MCF 10A (cell line): Measurements from ENCODE around the gene TTF1. TPM values are rescaled to one million over a fixed set of nuclear protein-coding genes. Genes with fewer than 3 reads are reported as not detected.
"Not testable (repeated sequence)": the region's sequence is repeated elsewhere in the genome, so short reads cannot be mapped to it uniquely, and the experiment has no call there.

ENCODE experiments used
- BruUV-seq: library from RNA; stranded (reverse); fragments of 400-500 nt; replicated peaks from 2 replicates; lab custom pipeline; 2021; lab: Mats Ljungman, UMichigan
- CTCF ChIA-PET: fragments of 300-600 bp; sonication (Branson Sonifier 250); formaldehyde crosslinking; extraction: SDS; loops from one replicate; lab custom pipeline; 2021; ENCODE audit warnings: antibody characterized with exemption, inconsistent platforms; lab: Yijun Ruan, JAX
- POLR2A ChIA-PET: fragments of 300-600, 350-650 bp; sonication (Branson Sonifier 250); formaldehyde crosslinking; extraction: SDS; loops from one replicate; lab custom pipeline; 2020; ENCODE audit warnings: antibody characterized with exemption, inconsistent platforms; lab: Yijun Ruan, JAX
- DNase-seq: peaks from one replicate; pipeline ENCODE4 v3.0.0-alpha.2; 2018; ENCODE audit not compliant: unreplicated experiment
- H3K27ac Mint-ChIP-seq: one replicate; pipeline ENCODE4 v1.8.0; 2022; ENCODE audit warnings: mild to moderate bottlenecking, low read depth, mixed read lengths; ENCODE audit not compliant: unreplicated experiment
- H3K27me3 Mint-ChIP-seq: one replicate; pipeline ENCODE4 v1.8.0; 2022; ENCODE audit warnings: mixed read lengths; ENCODE audit not compliant: insufficient read depth, unreplicated experiment
- H3K36me3 Mint-ChIP-seq: one replicate; pipeline ENCODE4 v1.8.0; 2022; ENCODE audit warnings: mild to moderate bottlenecking, moderate library complexity, mixed read lengths; ENCODE audit not compliant: insufficient read depth, unreplicated experiment
- H3K4me1 Mint-ChIP-seq: one replicate; pipeline ENCODE4 v1.8.0; 2022; ENCODE audit warnings: mixed read lengths; ENCODE audit not compliant: insufficient read depth, unreplicated experiment
- H3K4me3 Mint-ChIP-seq: one replicate; pipeline ENCODE4 v1.8.0; 2022; ENCODE audit warnings: mild to moderate bottlenecking, moderate library complexity, mixed read lengths; ENCODE audit not compliant: unreplicated experiment
- H3K9me3 Mint-ChIP-seq: one replicate; pipeline ENCODE4 v1.8.0; 2022; ENCODE audit warnings: mixed read lengths; ENCODE audit not compliant: unreplicated experiment
- intact Hi-C: fragments of 100-400 bp; cut with micrococcal nuclease; formaldehyde crosslinking; loops from 2 replicates; pipeline ENCODE4 v1.14.1; 2022
- total RNA-seq: library from RNA; stranded (reverse); gene quantifications from 2 replicates; pipeline ENCODE4 v1.2.3, GENCODE V29; 2022
- TF ChIP-seq, protein P1 (sequence below): fragments of 200-600 bp; IDR thresholded peaks from one replicate; pipeline ENCODE4 v1.8.0; 2022; ENCODE audit warnings: antibody characterized with exemption, mild to moderate bottlenecking; ENCODE audit not compliant: unreplicated experiment

The TTF1 gene
- total RNA-seq, 1 experiment from 2014 or later: 9.7 TPM

DNA sequence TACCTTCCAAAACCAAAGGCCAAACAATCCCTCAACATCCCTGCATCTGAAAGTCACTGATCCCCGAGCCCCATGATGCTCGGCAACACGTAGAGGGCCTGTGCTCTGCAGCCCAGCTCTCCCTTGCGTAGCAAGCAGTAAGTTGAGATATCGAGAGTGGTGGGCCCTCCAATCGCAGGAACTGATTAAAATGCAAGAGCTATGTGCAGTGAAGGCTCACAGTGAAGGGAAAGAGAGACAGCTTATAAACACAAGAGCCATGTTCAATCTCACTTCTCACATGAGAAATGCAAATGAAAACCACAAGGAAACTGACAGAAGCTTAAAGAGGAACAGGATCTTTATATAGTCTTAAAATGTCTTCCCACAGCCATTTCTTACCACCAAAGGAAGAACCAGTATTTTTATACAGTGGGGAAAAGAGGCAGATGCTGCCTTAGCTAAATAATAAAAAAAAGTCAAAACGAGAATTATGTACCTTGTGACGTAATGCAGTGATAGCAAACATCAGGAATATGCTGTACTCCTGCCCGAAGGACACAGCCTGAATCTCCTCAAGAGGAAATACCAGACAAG, 24.6 kb downstream of the TTF1 start:
- BruUV-seq: no TSS peak
- ChIA-PET POLR2A (no interaction called here), CTCF (no interaction called here)
- TF ChIP-seq, protein P1, sequence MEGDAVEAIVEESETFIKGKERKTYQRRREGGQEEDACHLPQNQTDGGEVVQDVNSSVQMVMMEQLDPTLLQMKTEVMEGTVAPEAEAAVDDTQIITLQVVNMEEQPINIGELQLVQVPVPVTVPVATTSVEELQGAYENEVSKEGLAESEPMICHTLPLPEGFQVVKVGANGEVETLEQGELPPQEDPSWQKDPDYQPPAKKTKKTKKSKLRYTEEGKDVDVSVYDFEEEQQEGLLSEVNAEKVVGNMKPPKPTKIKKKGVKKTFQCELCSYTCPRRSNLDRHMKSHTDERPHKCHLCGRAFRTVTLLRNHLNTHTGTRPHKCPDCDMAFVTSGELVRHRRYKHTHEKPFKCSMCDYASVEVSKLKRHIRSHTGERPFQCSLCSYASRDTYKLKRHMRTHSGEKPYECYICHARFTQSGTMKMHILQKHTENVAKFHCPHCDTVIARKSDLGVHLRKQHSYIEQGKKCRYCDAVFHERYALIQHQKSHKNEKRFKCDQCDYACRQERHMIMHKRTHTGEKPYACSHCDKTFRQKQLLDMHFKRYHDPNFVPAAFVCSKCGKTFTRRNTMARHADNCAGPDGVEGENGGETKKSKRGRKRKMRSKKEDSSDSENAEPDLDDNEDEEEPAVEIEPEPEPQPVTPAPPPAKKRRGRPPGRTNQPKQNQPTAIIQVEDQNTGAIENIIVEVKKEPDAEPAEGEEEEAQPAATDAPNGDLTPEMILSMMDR: no peak
- Mint-ChIP-seq H3K9me3 (no peaks in the 10 kb centered on the region), H3K36me3 (peaks cover 57% of the 10 kb centered on the region), H3K27me3 (no peaks in the 10 kb centered on the region), H3K4me3 (no peak overlapping the region), H3K27ac (no peak overlapping the region), H3K4me1 (no peaks in the 10 kb centered on the region)
- intact Hi-C loops: no loop called here
- no peak for DNase-seq

DNA sequence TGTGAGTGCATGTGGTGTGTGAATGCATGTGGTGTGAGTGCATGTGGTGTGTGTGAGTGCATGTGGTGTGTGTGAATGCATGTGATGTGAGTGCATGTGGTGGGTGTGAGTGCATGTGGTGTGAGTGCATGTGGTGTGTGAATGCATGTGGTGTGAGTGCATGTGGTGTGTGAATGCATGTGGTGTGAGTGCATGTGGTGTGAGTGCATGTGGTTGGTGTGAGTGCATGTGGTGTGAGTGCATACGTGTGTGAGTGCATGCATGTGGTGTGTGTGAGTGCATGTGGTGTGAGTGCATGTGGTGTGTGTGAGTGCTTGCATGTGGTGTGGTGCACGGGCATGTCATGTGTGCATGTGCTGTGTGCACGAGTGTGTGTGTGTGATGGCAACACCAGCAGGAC, 28.2 kb downstream of the TTF1 start:
- POLR2A ChIA-PET, BruUV-seq, H3K4me1 Mint-ChIP-seq, H3K9me3 Mint-ChIP-seq, CTCF ChIA-PET, DNase-seq, H3K27me3 Mint-ChIP-seq, intact Hi-C loops, H3K27ac Mint-ChIP-seq, H3K4me3 Mint-ChIP-seq: not testable (repeated sequence)
- H3K36me3 Mint-ChIP-seq: peaks cover 46% of the 10 kb centered on the region

DNA sequence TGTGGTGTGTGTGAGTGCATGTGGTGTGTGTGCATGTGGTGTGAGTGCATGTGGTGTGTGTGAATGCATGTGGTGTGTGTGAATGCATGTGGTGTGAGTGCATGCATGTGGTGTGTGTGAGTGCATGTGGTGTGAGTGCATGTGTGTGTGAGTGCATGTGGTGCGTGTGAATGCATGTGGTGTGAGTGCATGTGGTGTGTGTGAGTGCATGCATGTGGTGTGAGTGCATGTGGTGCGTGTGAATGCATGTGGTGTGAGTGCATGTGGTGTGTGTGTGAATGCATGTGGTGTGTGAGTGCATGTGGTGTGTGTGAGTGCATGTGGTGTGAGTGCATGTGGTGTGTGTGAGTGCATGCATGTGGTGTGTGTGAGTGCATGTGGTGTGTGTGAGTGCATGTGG, 28.9 kb downstream of the TTF1 start:
- intact Hi-C loops, H3K4me1 Mint-ChIP-seq, H3K9me3 Mint-ChIP-seq, H3K27me3 Mint-ChIP-seq, DNase-seq, BruUV-seq, POLR2A ChIA-PET, CTCF ChIA-PET, H3K4me3 Mint-ChIP-seq, H3K27ac Mint-ChIP-seq: not testable (repeated sequence)
- H3K36me3 Mint-ChIP-seq: peaks cover 42% of the 10 kb centered on the region

DNA sequence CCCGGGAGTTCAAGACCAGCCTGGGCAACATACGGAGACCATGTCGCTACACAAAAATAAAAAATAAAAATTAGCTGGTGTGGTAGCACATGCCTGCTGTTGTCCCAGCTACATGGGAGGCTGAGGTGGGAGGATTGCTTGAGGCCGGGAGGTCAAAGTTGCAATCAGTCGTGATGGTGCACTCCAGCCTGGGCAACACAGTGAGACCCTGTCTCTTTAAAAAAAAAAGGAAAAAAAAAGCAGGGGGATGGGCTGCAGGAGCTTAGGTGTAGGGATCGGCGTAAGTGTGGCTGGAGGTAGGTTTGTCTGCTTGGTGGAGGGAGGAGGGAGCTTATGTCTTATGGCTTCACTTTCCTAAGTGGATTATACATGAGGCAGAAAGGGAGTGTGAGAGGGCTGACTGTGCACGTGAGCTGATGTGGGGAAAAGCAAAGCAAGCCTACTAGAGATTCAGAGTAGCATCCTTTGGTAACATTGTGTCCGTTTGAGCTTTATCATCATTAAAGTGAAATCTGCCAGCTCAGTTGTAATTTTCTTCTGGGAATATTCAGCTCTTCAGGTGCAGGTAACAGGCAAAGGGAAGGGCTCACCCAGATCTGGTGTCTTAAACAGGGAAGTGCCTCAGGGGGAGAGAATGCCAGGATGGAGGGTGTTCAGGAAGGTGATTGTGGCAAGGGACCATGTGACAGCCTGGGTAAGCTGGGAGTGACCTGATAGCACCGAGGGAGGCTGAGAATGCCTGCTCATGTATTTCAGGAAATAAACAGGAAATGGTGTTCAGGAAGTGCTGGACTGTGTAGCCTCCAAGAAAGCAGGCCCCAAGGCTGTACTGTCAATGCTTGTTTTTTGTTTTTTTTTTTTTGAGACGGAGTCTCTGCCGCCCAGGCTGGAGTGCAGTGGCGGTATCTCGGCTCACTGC, 34.2 kb downstream of the TTF1 start:
- intact Hi-C loops: no loop called here
- peak; percentile 15 for DNase-seq
- H3K27me3 Mint-ChIP-seq: no peaks in the 10 kb centered on the region
- H3K9me3 Mint-ChIP-seq: no peaks in the 10 kb centered on the region
- peaks cover 16% of the 10 kb centered on the region for H3K36me3 Mint-ChIP-seq
- H3K27ac Mint-ChIP-seq: no peak overlapping the region
- TF ChIP-seq, protein P1: no peak
- CTCF ChIA-PET: interaction anchor here (0.6 kb wide), 1 partner anchor 45 kb away, joined by 3 read pairs; no protein-coding TSS in a partner anchor
- BruUV-seq: no TSS peak
- no peak overlapping the region for H3K4me3 Mint-ChIP-seq
- POLR2A ChIA-PET: interaction anchor here (0.6 to 1.4 kb wide), 3 partner anchors 18 to 1473 kb away, joined by 4 to 5 read pairs (median 5); partner anchors contain the start of gene SETX
- H3K4me1 Mint-ChIP-seq: peaks cover 5% of the 10 kb centered on the region

DNA sequence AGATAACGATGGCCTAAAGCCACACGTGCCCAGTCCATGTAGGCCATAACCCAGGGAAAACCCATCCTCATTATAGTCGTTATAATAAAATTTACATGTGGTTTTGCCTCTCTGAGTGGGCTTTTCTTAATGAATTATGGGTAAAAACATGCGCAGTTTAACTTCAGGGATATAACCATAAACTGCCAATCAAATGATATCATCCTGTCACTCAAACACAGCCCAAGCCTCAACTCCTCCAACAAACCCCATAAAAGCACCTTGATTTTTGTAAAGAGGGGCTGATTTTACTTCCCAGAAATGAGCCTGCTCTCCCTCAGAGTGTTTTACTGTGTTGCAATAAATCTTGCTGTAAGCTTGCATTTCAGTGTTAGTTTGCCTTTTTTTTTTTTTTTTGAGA, 36.0 kb downstream of the TTF1 start:
- intact Hi-C loops: no loop called here
- POLR2A ChIA-PET: no interaction called here
- no peak for DNase-seq
- Mint-ChIP-seq H3K4me1 (peaks cover 5% of the 10 kb centered on the region), H3K27me3 (no peaks in the 10 kb centered on the region), H3K27ac (no peak overlapping the region), H3K36me3 (peaks cover 16% of the 10 kb centered on the region), H3K9me3 (no peaks in the 10 kb centered on the region), H3K4me3 (no peak overlapping the region)
- TF ChIP-seq, protein P1: no peak
- no TSS peak for BruUV-seq
- CTCF ChIA-PET: no interaction called here
